ENCODE measurements around the gene GOLGA8M.
"Not testable (repeated sequence)": the region's sequence is repeated elsewhere in the genome, so short reads cannot be mapped to it uniquely, and the experiment has no call there.

DNA sequence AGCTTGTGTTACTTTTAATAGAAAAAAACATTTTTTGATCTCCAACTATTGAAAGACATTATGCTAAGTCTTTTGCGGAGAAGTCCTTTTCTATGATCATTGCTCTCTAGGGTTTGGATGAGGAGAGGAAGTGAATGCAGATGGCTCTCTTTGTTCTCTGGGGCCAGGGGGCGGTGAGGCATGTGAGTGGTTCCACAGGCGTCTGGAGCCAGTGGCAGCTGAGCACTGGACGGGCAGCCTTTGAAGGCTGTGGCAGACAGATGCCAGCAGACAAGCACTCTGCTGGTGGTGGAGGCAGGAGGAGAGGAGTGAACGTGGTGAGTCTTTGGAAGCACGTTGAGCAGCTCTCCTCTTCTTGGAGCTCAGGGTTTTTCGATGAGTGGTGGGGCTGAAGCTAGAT lies 51.5 kb downstream of the GOLGA8M start:
- TF ChIP-seq, protein P1, sequence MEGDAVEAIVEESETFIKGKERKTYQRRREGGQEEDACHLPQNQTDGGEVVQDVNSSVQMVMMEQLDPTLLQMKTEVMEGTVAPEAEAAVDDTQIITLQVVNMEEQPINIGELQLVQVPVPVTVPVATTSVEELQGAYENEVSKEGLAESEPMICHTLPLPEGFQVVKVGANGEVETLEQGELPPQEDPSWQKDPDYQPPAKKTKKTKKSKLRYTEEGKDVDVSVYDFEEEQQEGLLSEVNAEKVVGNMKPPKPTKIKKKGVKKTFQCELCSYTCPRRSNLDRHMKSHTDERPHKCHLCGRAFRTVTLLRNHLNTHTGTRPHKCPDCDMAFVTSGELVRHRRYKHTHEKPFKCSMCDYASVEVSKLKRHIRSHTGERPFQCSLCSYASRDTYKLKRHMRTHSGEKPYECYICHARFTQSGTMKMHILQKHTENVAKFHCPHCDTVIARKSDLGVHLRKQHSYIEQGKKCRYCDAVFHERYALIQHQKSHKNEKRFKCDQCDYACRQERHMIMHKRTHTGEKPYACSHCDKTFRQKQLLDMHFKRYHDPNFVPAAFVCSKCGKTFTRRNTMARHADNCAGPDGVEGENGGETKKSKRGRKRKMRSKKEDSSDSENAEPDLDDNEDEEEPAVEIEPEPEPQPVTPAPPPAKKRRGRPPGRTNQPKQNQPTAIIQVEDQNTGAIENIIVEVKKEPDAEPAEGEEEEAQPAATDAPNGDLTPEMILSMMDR (IDR thresholded peaks at IDR 0.05), result not testable (repeated sequence)
- TF ChIP-seq ZFX (IDR thresholded peaks at IDR 0.05; ENCODE audit: borderline replicate concordance), result not testable (repeated sequence)

Data from 22Rv1 (cell line).